Smooth muscle cell (in vitro differentiated cells): Measurements from ENCODE around the gene ATAD1. TPM values are rescaled to one million over a fixed set of nuclear protein-coding genes. Genes with fewer than 3 reads are reported as not detected.
"Not testable (repeated sequence)": the region's sequence is repeated elsewhere in the genome, so short reads cannot be mapped to it uniquely, and the experiment has no call there.

Experiments used
- DNase-seq: peaks from one replicate; lab custom pipeline; 2025; ENCODE audit not compliant: unreplicated experiment; lab: John Stamatoyannopoulos, UW
- H2AFZ ChIP-seq: fragments of 200-600 bp; sonication (generic); 2 replicates; pipeline ENCODE4 v1.6.0; 2016; ENCODE audit warnings: antibody characterized with exemption, low read depth, mild to moderate bottlenecking
- H3F3A ChIP-seq: fragments of 200-600 bp; sonication (generic); 2 replicates; pipeline ENCODE4 v1.6.0; 2017; ENCODE audit warnings: antibody characterized with exemption, low read depth
- H3K27ac ChIP-seq: fragments of 200-600 bp; sonication (generic); 2 replicates; pipeline ENCODE4 v1.5.1; 2016; ENCODE audit warnings: low read depth, mild to moderate bottlenecking
- H3K27me3 ChIP-seq: fragments of 200-600 bp; sonication (generic); 2 replicates; pipeline ENCODE4 v1.6.1; 2016; ENCODE audit warnings: low read depth, mild to moderate bottlenecking
- H3K36me3 ChIP-seq: fragments of 200-600 bp; sonication (generic); 2 replicates; pipeline ENCODE4 v1.5.1; 2016; ENCODE audit warnings: low read depth
- H3K4me1 ChIP-seq: fragments of 200-600 bp; sonication (generic); 2 replicates; pipeline ENCODE4 v1.5.1; 2016; ENCODE audit warnings: low read depth
- H3K4me2 ChIP-seq: fragments of 200-600 bp; sonication (generic); 2 replicates; pipeline ENCODE4 v1.6.0; 2016; ENCODE audit warnings: mild to moderate bottlenecking
- H3K4me3 ChIP-seq: fragments of 200-600 bp; sonication (generic); 2 replicates; pipeline ENCODE4 v1.5.1; 2016; ENCODE audit warnings: mild to moderate bottlenecking
- H3K79me2 ChIP-seq: fragments of 200-600 bp; sonication (generic); 2 replicates; pipeline ENCODE4 v1.6.0; 2016; ENCODE audit warnings: low read depth, mild to moderate bottlenecking
- H3K9ac ChIP-seq: fragments of 200-600 bp; sonication (generic); 2 replicates; pipeline ENCODE4 v1.6.0; 2016; ENCODE audit warnings: low read depth
- H3K9me3 ChIP-seq: fragments of 200-600 bp; sonication (generic); replicated peaks from 2 replicates; pipeline ENCODE4 v1.5.1; 2016; ENCODE audit warnings: low read depth
- H4K20me1 ChIP-seq: fragments of 200-600 bp; sonication (generic); 2 replicates; pipeline ENCODE4 v1.6.0; 2016; ENCODE audit warnings: low read depth
- WGBS: methylation state at CpG from one replicate; pipeline ENCODE4 v1.1.7; 2016; ENCODE audit warnings: low lambda C conversion rate; 5-methylcytosine and 5-hydroxymethylcytosine counted together
- polyA plus RNA-seq: library from polyadenylated mRNA; unstranded; fragments of >200 nt; fragmentation: Nextera tagmentation; extraction: Ambion mirVana; gene quantifications from 2 replicates; pipeline ENCODE4 v1.2.1, GENCODE V29; 2016
- total RNA-seq: library from RNA; depleted of rRNA; stranded (reverse); fragments of >200 nt; gene quantifications from 2 replicates; pipeline ENCODE4 v1.2.3, GENCODE V29; 2014
- TF ChIP-seq, protein P1 (sequence below): fragments of 200-600 bp; sonication (generic); IDR thresholded peaks from 2 replicates; pipeline ENCODE4 v1.5.1; 2017; ENCODE audit warnings: borderline replicate concordance, mild to moderate bottlenecking, antibody characterized with exemption; ENCODE audit not compliant: insufficient read depth, poor library complexity, severe bottlenecking

Gene ATAD1
- total and polyA plus RNA-seq, 2 experiments from 2014 or later = 38.1 to 71.8 TPM

DNA sequence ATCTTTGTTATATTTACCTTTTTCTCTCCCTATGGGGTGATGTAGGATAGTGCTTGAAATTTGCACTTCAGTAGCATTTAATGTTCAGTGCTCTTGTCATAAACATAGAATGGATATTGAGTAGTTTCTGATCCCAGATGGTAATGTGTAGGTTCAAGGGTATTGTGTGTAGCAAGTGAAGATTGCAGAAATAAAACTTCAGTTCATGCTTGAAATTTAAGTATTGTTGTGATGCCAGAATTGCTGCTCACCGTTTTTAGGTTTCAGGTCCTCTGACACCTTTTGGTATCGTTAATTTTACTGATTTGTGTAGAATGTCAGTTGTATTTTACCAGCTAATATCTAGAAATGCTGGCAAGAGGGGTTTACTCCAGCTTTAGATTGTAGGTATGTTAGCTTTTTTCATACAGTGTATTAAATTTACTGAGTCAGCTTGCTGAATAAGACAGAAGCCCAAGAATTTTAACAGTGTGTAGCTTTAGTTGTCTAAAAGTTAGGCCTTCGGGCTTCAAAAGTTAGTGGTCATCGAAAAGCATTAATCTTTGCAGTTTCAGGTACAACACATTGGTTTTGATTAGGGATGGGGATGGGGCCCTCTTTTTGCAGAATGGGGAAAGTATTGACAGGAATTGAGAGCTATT is 47.3 kb upstream of the ATAD1 start:
- Histone ChIP-seq H3K79me2 (peaks cover 62% of the 10 kb centered on the region), H3K4me1 (peaks cover 36% of the 10 kb centered on the region), H3K27ac (peak overlapping the region; percentile 22), H3K4me3 (peak overlapping the region; percentile 89), H3K9me3 (no peaks in the 10 kb centered on the region), H3K36me3 (no peaks in the 10 kb centered on the region), H2AFZ (no peak overlapping the region), H3F3A (peaks cover 14% of the 10 kb centered on the region), H3K4me2 (peak overlapping the region; percentile 92), H3K27me3 (no peaks in the 10 kb centered on the region), H4K20me1 (peaks cover 62% of the 10 kb centered on the region), H3K9ac (peak overlapping the region; percentile 75)
- no peak for DNase-seq
- WGBS = 15% methylated on average over 4 of the region's 4 CpGs
- TF ChIP-seq, protein P1, sequence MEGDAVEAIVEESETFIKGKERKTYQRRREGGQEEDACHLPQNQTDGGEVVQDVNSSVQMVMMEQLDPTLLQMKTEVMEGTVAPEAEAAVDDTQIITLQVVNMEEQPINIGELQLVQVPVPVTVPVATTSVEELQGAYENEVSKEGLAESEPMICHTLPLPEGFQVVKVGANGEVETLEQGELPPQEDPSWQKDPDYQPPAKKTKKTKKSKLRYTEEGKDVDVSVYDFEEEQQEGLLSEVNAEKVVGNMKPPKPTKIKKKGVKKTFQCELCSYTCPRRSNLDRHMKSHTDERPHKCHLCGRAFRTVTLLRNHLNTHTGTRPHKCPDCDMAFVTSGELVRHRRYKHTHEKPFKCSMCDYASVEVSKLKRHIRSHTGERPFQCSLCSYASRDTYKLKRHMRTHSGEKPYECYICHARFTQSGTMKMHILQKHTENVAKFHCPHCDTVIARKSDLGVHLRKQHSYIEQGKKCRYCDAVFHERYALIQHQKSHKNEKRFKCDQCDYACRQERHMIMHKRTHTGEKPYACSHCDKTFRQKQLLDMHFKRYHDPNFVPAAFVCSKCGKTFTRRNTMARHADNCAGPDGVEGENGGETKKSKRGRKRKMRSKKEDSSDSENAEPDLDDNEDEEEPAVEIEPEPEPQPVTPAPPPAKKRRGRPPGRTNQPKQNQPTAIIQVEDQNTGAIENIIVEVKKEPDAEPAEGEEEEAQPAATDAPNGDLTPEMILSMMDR = no peak

DNA sequence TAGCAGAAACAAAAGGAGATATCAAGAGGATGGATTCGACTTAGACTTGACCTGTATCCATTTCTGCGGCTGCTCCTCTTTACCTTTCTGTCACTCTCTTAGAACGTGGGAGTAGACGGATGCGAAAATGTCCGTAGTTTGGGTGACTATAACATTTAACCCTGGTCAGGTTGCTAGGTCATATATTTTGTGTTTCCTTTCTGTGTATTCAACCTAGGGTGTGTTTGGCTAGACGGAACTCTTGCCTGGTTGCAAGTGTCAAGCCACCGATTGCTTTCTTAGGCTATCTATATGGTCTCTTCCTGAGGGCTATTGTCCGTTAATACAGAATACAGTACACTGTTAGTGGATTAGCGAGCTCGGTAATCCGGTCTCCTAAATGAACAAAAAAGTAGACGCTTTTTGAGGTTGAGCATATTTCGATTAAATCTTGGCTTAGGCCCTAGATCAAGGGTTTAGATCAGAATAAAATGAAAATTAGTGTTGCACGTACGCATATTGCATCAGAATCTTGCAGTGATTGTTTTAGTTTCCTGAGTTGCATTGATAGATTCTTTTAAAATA is 46.6 kb upstream of the ATAD1 start:
- peak overlapping the region; percentile 75 for H3K9ac ChIP-seq
- no peaks in the 10 kb centered on the region for H3K36me3 ChIP-seq
- peaks cover 14% of the 10 kb centered on the region for H3F3A ChIP-seq
- peaks cover 54% of the 10 kb centered on the region for H3K79me2 ChIP-seq
- H4K20me1 ChIP-seq = peaks cover 54% of the 10 kb centered on the region
- TF ChIP-seq, protein P1 = no peak
- peak overlapping the region; percentile 92 for H3K4me2 ChIP-seq
- H3K4me1 ChIP-seq = peaks cover 32% of the 10 kb centered on the region
- peak overlapping the region; percentile 22 for H3K27ac ChIP-seq
- no peak overlapping the region for H2AFZ ChIP-seq
- WGBS = under 1% methylated on average over 16 of the region's 16 CpGs
- peak overlapping the region; percentile 89 for H3K4me3 ChIP-seq
- no peak for DNase-seq
- H3K9me3 ChIP-seq = no peaks in the 10 kb centered on the region
- H3K27me3 ChIP-seq = no peaks in the 10 kb centered on the region

DNA sequence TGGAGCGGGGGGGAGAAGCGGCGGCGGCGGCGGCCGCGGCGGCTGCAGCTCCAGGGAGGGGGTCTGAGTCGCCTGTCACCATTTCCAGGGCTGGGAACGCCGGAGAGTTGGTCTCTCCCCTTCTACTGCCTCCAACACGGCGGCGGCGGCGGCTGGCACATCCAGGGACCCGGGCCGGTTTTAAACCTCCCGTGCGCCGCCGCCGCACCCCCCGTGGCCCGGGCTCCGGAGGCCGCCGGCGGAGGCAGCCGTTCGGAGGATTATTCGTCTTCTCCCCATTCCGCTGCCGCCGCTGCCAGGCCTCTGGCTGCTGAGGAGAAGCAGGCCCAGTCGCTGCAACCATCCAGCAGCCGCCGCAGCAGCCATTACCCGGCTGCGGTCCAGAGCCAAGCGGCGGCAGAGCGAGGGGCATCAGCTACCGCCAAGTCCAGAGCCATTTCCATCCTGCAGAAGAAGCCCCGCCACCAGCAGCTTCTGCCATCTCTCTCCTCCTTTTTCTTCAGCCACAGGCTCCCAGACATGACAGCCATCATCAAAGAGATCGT is 46.0 kb upstream of the ATAD1 start:
- H3K4me1 ChIP-seq = peaks cover 28% of the 10 kb centered on the region
- peak overlapping the region; percentile 89 for H3K4me3 ChIP-seq
- H4K20me1 ChIP-seq = peaks cover 48% of the 10 kb centered on the region
- H3K9me3 ChIP-seq, H3K27me3 ChIP-seq, H3K36me3 ChIP-seq, DNase-seq, H2AFZ ChIP-seq: not testable (repeated sequence)
- H3K9ac ChIP-seq = peak overlapping the region; percentile 78
- WGBS = under 1% methylated on average over 29 of the region's 47 CpGs
- H3K79me2 ChIP-seq = peaks cover 49% of the 10 kb centered on the region
- peak overlapping the region; percentile 67 for H3K27ac ChIP-seq
- peaks cover 14% of the 10 kb centered on the region for H3F3A ChIP-seq
- H3K4me2 ChIP-seq = peak overlapping the region; percentile 92

DNA sequence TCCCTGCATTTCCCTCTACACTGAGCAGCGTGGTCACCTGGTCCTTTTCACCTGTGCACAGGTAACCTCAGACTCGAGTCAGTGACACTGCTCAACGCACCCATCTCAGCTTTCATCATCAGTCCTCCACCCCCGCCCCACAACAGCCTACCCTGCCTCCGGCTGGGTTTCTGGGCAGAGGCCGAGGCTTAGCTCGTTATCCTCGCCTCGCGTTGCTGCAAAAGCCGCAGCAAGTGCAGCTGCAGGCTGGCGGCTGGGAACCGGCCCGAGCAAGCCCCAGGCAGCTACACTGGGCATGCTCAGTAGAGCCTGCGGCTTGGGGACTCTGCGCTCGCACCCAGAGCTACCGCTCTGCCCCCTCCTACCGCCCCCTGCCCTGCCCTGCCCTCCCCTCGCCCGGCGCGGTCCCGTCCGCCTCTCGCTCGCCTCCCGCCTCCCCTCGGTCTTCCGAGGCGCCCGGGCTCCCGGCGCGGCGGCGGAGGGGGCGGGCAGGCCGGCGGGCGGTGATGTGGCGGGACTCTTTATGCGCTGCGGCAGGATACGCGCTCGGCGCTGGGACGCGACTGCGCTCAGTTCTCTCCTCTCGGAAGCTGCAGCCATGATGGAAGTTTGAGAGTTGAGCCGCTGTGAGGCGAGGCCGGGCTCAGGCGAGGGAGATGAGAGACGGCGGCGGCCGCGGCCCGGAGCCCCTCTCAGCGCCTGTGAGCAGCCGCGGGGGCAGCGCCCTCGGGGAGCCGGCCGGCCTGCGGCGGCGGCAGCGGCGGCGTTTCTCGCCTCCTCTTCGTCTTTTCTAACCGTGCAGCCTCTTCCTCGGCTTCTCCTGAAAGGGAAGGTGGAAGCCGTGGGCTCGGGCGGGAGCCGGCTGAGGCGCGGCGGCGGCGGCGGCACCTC is 45.3 kb upstream of the ATAD1 start, which contains the start of the genes KLLN and PTEN:
Gene KLLN, minus strand, starts transcription at position 481 of the 891 bp plus-strand sequence. CDS start 1,046 bp downstream, outside the sequence.
Gene PTEN, plus strand, starts transcription at position 573 of the 891 bp plus-strand sequence. CDS start 845 bp downstream, outside the sequence.
- H3K9ac ChIP-seq = peak within 1 kb of the TSS; percentile 78
- H2AFZ ChIP-seq = peak within 1 kb of the TSS; percentile 89
- peaks cover 14% of the 10 kb centered on the region for H3F3A ChIP-seq
- 1% methylated on average over 45 of the region's 89 CpGs for WGBS
- TF ChIP-seq, protein P1 = no peak
- DNase-seq = peak; percentile 85
- H3K79me2 ChIP-seq = peaks cover 42% of the 10 kb centered on the region
- peak within 1 kb of the TSS; percentile 92 for H3K4me2 ChIP-seq
- peak within 1 kb of the TSS; percentile 67 for H3K27ac ChIP-seq
- peak within 1 kb of the TSS; percentile 89 for H3K4me3 ChIP-seq
- peaks cover 20% of the 10 kb centered on the region for H3K4me1 ChIP-seq
- H3K27me3 ChIP-seq = no peaks in the 10 kb centered on the region
- no peaks in the 10 kb centered on the region for H3K36me3 ChIP-seq
- no peaks in the 10 kb centered on the region for H3K9me3 ChIP-seq
- peaks cover 41% of the 10 kb centered on the region for H4K20me1 ChIP-seq
